NCI-H1436 (cell line): ENCODE measurements around the gene PLIN3.
"Not testable (repeated sequence)": the region's sequence is repeated elsewhere in the genome, so short reads cannot be mapped to it uniquely, and the experiment has no call there.

ENCODE experiments used
- DNase-seq: peaks from one replicate; lab custom pipeline; 2025; lab: John Stamatoyannopoulos, UW

Gene PLIN3

GRCh38 chr19:4867534-4868285, at the start of gene PLIN3:
Gene PLIN3, minus strand, starts transcription at chr19:4867667. Its CDS starts 6,273 bp downstream, at chr19:4861394.
- peak; percentile 26 for DNase-seq

- DNase-seq = no peak
Measured at GRCh38 chr19:4916292-4917082, 49.0 kb upstream of the PLIN3 start.

- DNase-seq = no peak
Measured at GRCh38 chr19:4914736-4915501, 47.5 kb upstream of the PLIN3 start.

GRCh38 chr19:4913996-4914735, 46.7 kb upstream of the PLIN3 start:
- no peak for DNase-seq

GRCh38 chr19:4911786-4912672, 44.6 kb upstream of the PLIN3 start:
- DNase-seq = peak; percentile 34

- no peak for DNase-seq
Measured at GRCh38 chr19:4911314-4911713, 43.8 kb upstream of the PLIN3 start.

GRCh38 chr19:4910594-4911281, 43.3 kb upstream of the PLIN3 start:
- DNase-seq = no peak

- peak; percentile 94 for DNase-seq
Measured at GRCh38 chr19:4909897-4910593, 42.6 kb upstream of the PLIN3 start.

GRCh38 chr19:4909156-4909896, 41.9 kb upstream of the PLIN3 start, which contains the start of gene UHRF1:
Gene UHRF1, plus strand, starts transcription at chr19:4909501. Its CDS starts 1,385 bp downstream, at chr19:4910886.
- peak; percentile 77 for DNase-seq

- DNase-seq = no peak
Measured at GRCh38 chr19:4908781-4909155, 41.3 kb upstream of the PLIN3 start.

GRCh38 chr19:4908360-4908759, 40.9 kb upstream of the PLIN3 start:
- no peak for DNase-seq

- DNase-seq = no peak
Measured at GRCh38 chr19:4906963-4907362, 39.5 kb upstream of the PLIN3 start.

- no peak for DNase-seq
Measured at GRCh38 chr19:4904481-4904880, 37.0 kb upstream of the PLIN3 start.

GRCh38 chr19:4902796-4903195, 35.3 kb upstream of the PLIN3 start, which contains the start of gene ARRDC5:
Gene ARRDC5, minus strand, starts transcription at chr19:4902896. Its CDS starts 71 bp downstream, at chr19:4902825.
- no peak for DNase-seq

- DNase-seq = not testable (repeated sequence)
Measured at GRCh38 chr19:4900879-4901278, 33.4 kb upstream of the PLIN3 start.

GRCh38 chr19:4897146-4897545, 29.7 kb upstream of the PLIN3 start:
- no peak for DNase-seq

GRCh38 chr19:4896372-4896771, 28.9 kb upstream of the PLIN3 start:
- DNase-seq = no peak

- DNase-seq = not testable (repeated sequence)
Measured at GRCh38 chr19:4892962-4893361, 25.5 kb upstream of the PLIN3 start.

- no peak for DNase-seq
Measured at GRCh38 chr19:4891066-4891465, 23.6 kb upstream of the PLIN3 start.
